Trophoblast cell (in vitro differentiated cells and primary cell): Measurements from ENCODE around the gene ZFAND2A.
"Not testable (repeated sequence)": the region's sequence is repeated elsewhere in the genome, so short reads cannot be mapped to it uniquely, and the experiment has no call there.

Source experiments
- DNase-seq, 2 donors: peaks; one replicate each; pipeline ENCODE4 v3.0.0-alpha.2; 2016
- H2AFZ ChIP-seq: 2 replicates; pipeline ENCODE4 v1.6.1; 2013; ENCODE audit warnings: low read length, moderate library complexity, mild to moderate bottlenecking; ENCODE audit not compliant: insufficient read depth, poor library complexity
- H2AK5ac ChIP-seq: 2 replicates; pipeline ENCODE4 v1.6.1; 2013; ENCODE audit warnings: mild to moderate bottlenecking, low read length
- H2BK120ac ChIP-seq: 2 replicates; pipeline ENCODE4 v1.6.1; 2013; ENCODE audit warnings: low read length, mild to moderate bottlenecking, moderate library complexity; ENCODE audit not compliant: insufficient read depth, poor library complexity
- H2BK12ac ChIP-seq: 2 replicates; pipeline ENCODE4 v1.6.1; 2013; ENCODE audit warnings: mild to moderate bottlenecking, low read length, moderate library complexity
- H2BK5ac ChIP-seq: 2 replicates; pipeline ENCODE4 v1.6.1; 2013; ENCODE audit warnings: low read length, low read depth, moderate library complexity, mild to moderate bottlenecking; ENCODE audit not compliant: poor library complexity
- H3K14ac ChIP-seq: 2 replicates; pipeline ENCODE4 v1.6.1; 2013; ENCODE audit warnings: mild to moderate bottlenecking, low read length
- H3K18ac ChIP-seq: 2 replicates; pipeline ENCODE4 v1.6.1; 2013; ENCODE audit warnings: mild to moderate bottlenecking, low read length
- H3K23ac ChIP-seq: 2 replicates; pipeline ENCODE4 v1.6.1; 2013; ENCODE audit warnings: low read length
- H3K27ac ChIP-seq: 2 replicates; pipeline ENCODE4 v1.5.1; 2013; ENCODE audit warnings: low read depth, mild to moderate bottlenecking, inconsistent platforms, low read length, moderate library complexity
- H3K27me3 ChIP-seq: 2 replicates; pipeline ENCODE4 v1.6.1; 2013; ENCODE audit warnings: inconsistent platforms, mild to moderate bottlenecking, low read length, moderate library complexity; ENCODE audit not compliant: insufficient read depth
- H3K36me3 ChIP-seq, 2 experiments: 1 replicate in 1 of 2; 2 replicates in 1 of 2; pipeline ENCODE4 v1.6.1; 2013; ENCODE audit warnings: low read length in 2 of 2, mild to moderate bottlenecking in 2 of 2, moderate library complexity in 1 of 2; ENCODE audit not compliant: insufficient read depth in 2 of 2, control insufficient read depth in 1 of 2
- H3K4ac ChIP-seq: 2 replicates; pipeline ENCODE4 v1.6.1; 2013; ENCODE audit warnings: low read depth, mild to moderate bottlenecking, low read length, moderate library complexity
- H3K4me1 ChIP-seq, 2 experiments: 1 replicate in 1 of 2; 2 replicates in 1 of 2; pipeline ENCODE4 v1.6.1; 2013; ENCODE audit warnings: low read length in 2 of 2, mild to moderate bottlenecking in 2 of 2, moderate library complexity in 1 of 2; ENCODE audit not compliant: insufficient read depth in 2 of 2, control insufficient read depth in 1 of 2
- H3K4me2 ChIP-seq: 2 replicates; pipeline ENCODE4 v1.6.1; 2013; ENCODE audit warnings: inconsistent platforms, mild to moderate bottlenecking, low read length, moderate library complexity
- H3K4me3 ChIP-seq: 2 replicates; pipeline ENCODE4 v1.5.1; 2013; ENCODE audit warnings: mild to moderate bottlenecking, low read depth, low read length, inconsistent platforms
- H3K79me1 ChIP-seq: one replicate; pipeline ENCODE4 v1.6.1; 2013; ENCODE audit warnings: low read length
- H3K79me2 ChIP-seq: 2 replicates; pipeline ENCODE4 v1.6.1; 2013; ENCODE audit warnings: low read length, mild to moderate bottlenecking; ENCODE audit not compliant: control insufficient read depth, insufficient read depth, poor library complexity
- H3K9ac ChIP-seq: 2 replicates; pipeline ENCODE4 v1.6.1; 2013; ENCODE audit warnings: mild to moderate bottlenecking, low read length
- H3K9me3 ChIP-seq: 2 replicates; pipeline ENCODE4 v1.6.1; 2013; ENCODE audit warnings: low read depth, mild to moderate bottlenecking, control low read depth, inconsistent platforms, low read length; ENCODE audit not compliant: insufficient read depth
- H4K12ac ChIP-seq: 2 replicates; pipeline ENCODE4 v1.6.1; 2013; ENCODE audit warnings: low read depth, mild to moderate bottlenecking, low read length, moderate library complexity
- H4K8ac ChIP-seq: 2 replicates; pipeline ENCODE4 v1.6.1; 2013; ENCODE audit warnings: low read depth, mild to moderate bottlenecking, low read length, moderate library complexity
- H4K91ac ChIP-seq: one replicate; pipeline ENCODE4 v1.6.1; 2013; ENCODE audit warnings: low read depth, mild to moderate bottlenecking, low read length, moderate library complexity
- WGBS: extraction: QIAGEN DNeasy Blood & Tissue Kit; methylation state at CpG from one replicate; pipeline ENCODE4 v1.1.7; 2013; ENCODE audit warnings: missing lambda C conversion rate; ENCODE audit not compliant: insufficient read length, insufficient coverage; ENCODE audit errors: extremely low coverage; 5-methylcytosine and 5-hydroxymethylcytosine counted together

Gene ZFAND2A

GRCh38 chr7:1156782-1157535 is 3.0 kb downstream of the ZFAND2A start:
- no peak for DNase-seq
- H2AK5ac ChIP-seq, result no peak overlapping the region
- H3K79me1 ChIP-seq, result peaks cover 8% of the 10 kb centered on the region
- no peak overlapping the region for H4K12ac ChIP-seq
- H3K4me2 ChIP-seq, result no peak overlapping the region
- no peak overlapping the region for H3K23ac ChIP-seq
- H3K9ac ChIP-seq, result no peak overlapping the region
- WGBS, result no CpG with 5 or more reads among the region's 10 CpGs
- H3K36me3 ChIP-seq, result peaks cover 43 to 52% of the 10 kb centered on the region in 2 experiments
- H3K14ac ChIP-seq, result no peak overlapping the region
- no peak overlapping the region for H3K4me3 ChIP-seq
- peaks cover 15% of the 10 kb centered on the region for H3K79me2 ChIP-seq
- peaks cover 3% of the 10 kb centered on the region for H3K9me3 ChIP-seq
- no peak overlapping the region for H3K27ac ChIP-seq
- no peak overlapping the region for H2BK120ac ChIP-seq
- no peak overlapping the region for H3K4ac ChIP-seq
- no peak overlapping the region for H4K8ac ChIP-seq
- H3K18ac ChIP-seq, result no peak overlapping the region
- H2AFZ ChIP-seq, result no peak overlapping the region
- H4K91ac ChIP-seq, result no peak overlapping the region
- no peaks in the 10 kb centered on the region for H3K27me3 ChIP-seq
- no peak overlapping the region for H2BK12ac ChIP-seq
- H2BK5ac ChIP-seq, result no peak overlapping the region
- peaks cover 11% of the 10 kb centered on the region in 2 experiments for H3K4me1 ChIP-seq

GRCh38 chr7:1155818-1156781 is 3.9 kb downstream of the ZFAND2A start:
- not testable (repeated sequence) for H3K23ac ChIP-seq, H4K91ac ChIP-seq, H3K27ac ChIP-seq, H2BK5ac ChIP-seq, H2BK120ac ChIP-seq, H3K14ac ChIP-seq, H3K9ac ChIP-seq, H2BK12ac ChIP-seq, H3K18ac ChIP-seq, H4K12ac ChIP-seq, DNase-seq, H2AK5ac ChIP-seq, H3K79me1 ChIP-seq, H3K4me2 ChIP-seq, H2AFZ ChIP-seq, H4K8ac ChIP-seq, H3K4me3 ChIP-seq, H3K4ac ChIP-seq, H3K27me3 ChIP-seq, H3K9me3 ChIP-seq
- Histone ChIP-seq H3K36me3 (peaks cover 46 to 58% of the 10 kb centered on the region in 2 experiments), H3K79me2 (peaks cover 15% of the 10 kb centered on the region), H3K4me1 (peaks cover 11% of the 10 kb centered on the region in 2 experiments)
- WGBS, result no CpG with 5 or more reads among the region's 33 CpGs

- H3K27me3 ChIP-seq, result no peaks in the 10 kb centered on the region
- H3K4ac ChIP-seq, result no peak overlapping the region
- H4K91ac ChIP-seq, result no peak overlapping the region
- no peak overlapping the region for H2AFZ ChIP-seq
- H3K36me3 ChIP-seq, result peaks cover 48 to 66% of the 10 kb centered on the region in 2 experiments
- H3K79me1 ChIP-seq, result no peaks in the 10 kb centered on the region
- H3K4me1 ChIP-seq, result peaks cover 6 to 7% of the 10 kb centered on the region in 2 experiments
- H4K8ac ChIP-seq, result no peak overlapping the region
- no peak overlapping the region for H2AK5ac ChIP-seq
- no peak overlapping the region for H3K4me2 ChIP-seq
- no peak overlapping the region for H3K23ac ChIP-seq
- peaks cover 5% of the 10 kb centered on the region for H3K79me2 ChIP-seq
- no peak overlapping the region for H3K18ac ChIP-seq
- H3K27ac ChIP-seq, result no peak overlapping the region
- DNase-seq, result no peak
- H3K9ac ChIP-seq, result no peak overlapping the region
- no CpG with 5 or more reads among the region's 11 CpGs for WGBS
- no peak overlapping the region for H2BK5ac ChIP-seq
- H4K12ac ChIP-seq, result no peak overlapping the region
- H2BK12ac ChIP-seq, result no peak overlapping the region
- H3K14ac ChIP-seq, result no peak overlapping the region
- H3K4me3 ChIP-seq, result no peak overlapping the region
- H3K9me3 ChIP-seq, result peaks cover 3% of the 10 kb centered on the region
- no peak overlapping the region for H2BK120ac ChIP-seq
Observed at GRCh38 chr7:1154172-1154739, 5.7 kb downstream of the ZFAND2A start.

- no peak for DNase-seq
- Histone ChIP-seq H4K8ac (no peak overlapping the region), H3K4me2 (no peak overlapping the region), H3K9me3 (peaks cover 3% of the 10 kb centered on the region), H3K4me1 (no peaks in the 10 kb centered on the region), H3K23ac (no peak overlapping the region), H4K91ac (no peak overlapping the region), H3K79me2 (no peaks in the 10 kb centered on the region), H3K4me3 (no peak overlapping the region), H3K79me1 (no peaks in the 10 kb centered on the region), H3K14ac (no peak overlapping the region), H3K9ac (no peak overlapping the region), H2BK5ac (no peak overlapping the region), H3K27ac (no peak overlapping the region), H2AK5ac (no peak overlapping the region), H3K27me3 (no peaks in the 10 kb centered on the region), H3K18ac (no peak overlapping the region), H4K12ac (no peak overlapping the region), H2BK120ac (no peak overlapping the region), H2AFZ (no peak overlapping the region), H3K36me3 (peaks cover 45 to 65% of the 10 kb centered on the region in 2 experiments), H3K4ac (no peak overlapping the region), H2BK12ac (no peak overlapping the region)
- no CpG with 5 or more reads among the region's 15 CpGs for WGBS
Observed at GRCh38 chr7:1152492-1152891, 7.5 kb downstream of the ZFAND2A start.
